H9 (cell line): ENCODE results near the gene TMEM108. TPM values are rescaled to one million over a fixed set of nuclear protein-coding genes. Genes with fewer than 3 reads are reported as not detected.

Experiments used
- DNase-seq: peaks from one replicate; pipeline ENCODE4 v3.0.0-alpha.2; 2017
- H2AFZ ChIP-seq: one replicate; pipeline ENCODE4 v1.6.1; 2013; ENCODE audit warnings: mild to moderate bottlenecking, low read length, control low read depth, moderate library complexity
- H2AK5ac ChIP-seq: 2 replicates; pipeline ENCODE4 v1.6.1; 2013; ENCODE audit warnings: low read length, control low read depth, mixed read lengths; ENCODE audit not compliant: insufficient read length
- H2BK120ac ChIP-seq: one replicate; pipeline ENCODE4 v1.6.1; 2013; ENCODE audit warnings: low read depth, mild to moderate bottlenecking, low read length, control low read depth, inconsistent platforms; ENCODE audit not compliant: poor library complexity, severe bottlenecking
- H2BK12ac ChIP-seq: 2 replicates; pipeline ENCODE4 v1.6.1; 2013; ENCODE audit warnings: low read length, control low read depth, mixed read lengths, low read depth; ENCODE audit not compliant: insufficient read length
- H2BK15ac ChIP-seq: 2 replicates; pipeline ENCODE4 v1.6.1; 2013; ENCODE audit warnings: low read depth, low read length, control low read depth
- H2BK20ac ChIP-seq: one replicate; pipeline ENCODE4 v1.6.1; 2013; ENCODE audit warnings: low read depth, mild to moderate bottlenecking, low read length, control low read depth, inconsistent platforms; ENCODE audit not compliant: poor library complexity, severe bottlenecking
- H2BK5ac ChIP-seq: 2 replicates; pipeline ENCODE4 v1.6.1; 2013; ENCODE audit warnings: low read length, control low read depth, mixed read lengths; ENCODE audit not compliant: insufficient read length
- H3K14ac ChIP-seq: 2 replicates; pipeline ENCODE4 v1.6.1; 2013; ENCODE audit warnings: low read length, control low read depth; ENCODE audit not compliant: insufficient read depth
- H3K18ac ChIP-seq: 2 replicates; pipeline ENCODE4 v1.6.1; 2013; ENCODE audit warnings: low read depth, mild to moderate bottlenecking, mixed read lengths, low read length, control low read depth; ENCODE audit not compliant: insufficient read length
- H3K23ac ChIP-seq: 2 replicates; pipeline ENCODE4 v1.6.1; 2013; ENCODE audit warnings: low read length, control low read depth, mixed read lengths, low read depth; ENCODE audit not compliant: insufficient read length
- H3K23me2 ChIP-seq: 2 replicates; pipeline ENCODE4 v1.6.1; 2013; ENCODE audit warnings: low read depth, mild to moderate bottlenecking, mixed read lengths, low read length, control low read depth; ENCODE audit not compliant: insufficient read length, poor library complexity, severe bottlenecking
- H3K27ac ChIP-seq: 2 replicates; pipeline ENCODE4 v1.5.1; 2013; ENCODE audit warnings: low read length, control low read depth, mixed read lengths, low read depth; ENCODE audit not compliant: insufficient read length
- H3K27me3 ChIP-seq: 2 replicates; pipeline ENCODE4 v1.6.1; 2013; ENCODE audit warnings: low read length, control low read depth, inconsistent platforms; ENCODE audit not compliant: insufficient read depth
- H3K4ac ChIP-seq: 2 replicates; pipeline ENCODE4 v1.6.1; 2013; ENCODE audit warnings: low read depth, mild to moderate bottlenecking, control low read depth, inconsistent platforms, low read length, moderate library complexity
- H3K4me1 ChIP-seq: 2 replicates; pipeline ENCODE4 v1.6.1; 2013; ENCODE audit warnings: low read length, control low read depth, inconsistent platforms; ENCODE audit not compliant: insufficient read depth
- H3K4me2 ChIP-seq: 2 replicates; pipeline ENCODE4 v1.6.1; 2013; ENCODE audit warnings: low read length, control low read depth, mixed read lengths; ENCODE audit not compliant: insufficient read length, insufficient read depth
- H3K56ac ChIP-seq: 2 replicates; pipeline ENCODE4 v1.6.1; 2013; ENCODE audit warnings: low read depth, mild to moderate bottlenecking, mixed read lengths, low read length, control low read depth; ENCODE audit not compliant: insufficient read length
- H3K79me1 ChIP-seq: 2 replicates; pipeline ENCODE4 v1.6.1; 2013; ENCODE audit warnings: low read depth, mild to moderate bottlenecking, moderate library complexity, low read length, control low read depth, inconsistent platforms; ENCODE audit not compliant: insufficient read depth, poor library complexity, severe bottlenecking
- H3K79me2 ChIP-seq: 2 replicates; pipeline ENCODE4 v1.6.1; 2013; ENCODE audit warnings: low read length, control low read depth, inconsistent platforms; ENCODE audit not compliant: insufficient read depth
- H3K9ac ChIP-seq: 2 replicates; pipeline ENCODE4 v1.6.1; 2013; ENCODE audit warnings: low read length, control low read depth, mixed read lengths; ENCODE audit not compliant: insufficient read length; ENCODE audit errors: extremely low read depth
- H3K9me3 ChIP-seq: one replicate; pipeline ENCODE4 v1.6.1; 2013; ENCODE audit warnings: low read depth, low read length, inconsistent platforms; ENCODE audit not compliant: control insufficient read depth
- H3T11ph ChIP-seq: one replicate; pipeline ENCODE4 v1.6.1; 2013; ENCODE audit warnings: mild to moderate bottlenecking, low read length, control low read depth, inconsistent platforms
- H4K20me1 ChIP-seq: one replicate; pipeline ENCODE4 v1.6.1; 2013; ENCODE audit not compliant: control insufficient read depth, insufficient read length, insufficient read depth
- H4K5ac ChIP-seq: 2 replicates; pipeline ENCODE4 v1.6.1; 2013; ENCODE audit warnings: low read depth, mild to moderate bottlenecking, mixed read lengths, low read length, control low read depth; ENCODE audit not compliant: insufficient read length
- H4K8ac ChIP-seq: replicated peaks from 2 replicates; pipeline ENCODE4 v1.6.1; 2013; ENCODE audit warnings: low read length, control low read depth, mixed read lengths, low read depth; ENCODE audit not compliant: insufficient read length
- H4K91ac ChIP-seq: 2 replicates; pipeline ENCODE4 v1.6.1; 2013; ENCODE audit warnings: low read depth, mild to moderate bottlenecking, moderate library complexity, mixed read lengths, low read length, control low read depth; ENCODE audit not compliant: insufficient read length
- H3K27ac Mint-ChIP-seq, 3 experiments: 2 replicates in 2 of 3; 3 replicates in 1 of 3; pipeline ENCODE4 v1.8.0; 2020 to 2021; ENCODE audit warnings: mixed read lengths in 3 of 3, mild to moderate bottlenecking in 1 of 3, moderate library complexity in 1 of 3
- H3K27me3 Mint-ChIP-seq: 2 replicates; pipeline ENCODE4 v1.8.0; 2021; ENCODE audit warnings: low read depth, mild to moderate bottlenecking, moderate library complexity, mixed read lengths
- H3K36me3 Mint-ChIP-seq, 3 experiments: 2 replicates in 2 of 3; 3 replicates in 1 of 3; pipeline ENCODE4 v1.8.0; 2020 to 2021; ENCODE audit warnings: low read depth in 3 of 3, mixed read lengths in 3 of 3; ENCODE audit not compliant: insufficient read depth in 1 of 3
- H3K4me1 Mint-ChIP-seq, 2 experiments: 2 replicates each; pipeline ENCODE4 v1.8.0; 2020; ENCODE audit warnings: mixed read lengths in 2 of 2
- H3K4me3 Mint-ChIP-seq, 2 experiments: 2 replicates in 1 of 2; 3 replicates in 1 of 2; pipeline ENCODE4 v1.8.0; 2020 to 2021; ENCODE audit warnings: mild to moderate bottlenecking in 2 of 2, mixed read lengths in 2 of 2, moderate library complexity in 1 of 2
- H3K9me3 Mint-ChIP-seq, 2 experiments: 2 replicates in 1 of 2; 3 replicates in 1 of 2; pipeline ENCODE4 v1.8.0; 2020; ENCODE audit warnings: mild to moderate bottlenecking in 2 of 2, mixed read lengths in 2 of 2, moderate library complexity in 1 of 2
- CTCF ChIP-seq: fragments of 200-600 bp; sonication (generic); conservative IDR thresholded peaks from 3 replicates; pipeline ENCODE4 v1.8.0; 2021; ENCODE audit warnings: antibody characterized with exemption, mild to moderate bottlenecking
- WGBS: extraction: QIAGEN DNeasy Blood & Tissue Kit; methylation state at CpG from one replicate; pipeline ENCODE4 v1.1.7; 2013; ENCODE audit warnings: missing lambda C conversion rate, low lambda C conversion rate, mixed read lengths; ENCODE audit not compliant: insufficient read length; ENCODE audit errors: extremely low coverage; 5-methylcytosine and 5-hydroxymethylcytosine counted together
- total RNA-seq: library from RNA; stranded (reverse); gene quantifications from 2 replicates; pipeline ENCODE4 v1.2.1, GENCODE V29; 2021

Gene TMEM108
- total RNA-seq, 1 experiment from 2014 or later, result 5.0 TPM

GRCh38 chr3:133368371-133369067 lies 330.3 kb downstream of the TMEM108 start:
- no peak overlapping the region for H3K9ac ChIP-seq
- no peak overlapping the region for H3K56ac ChIP-seq
- no peaks in the 10 kb centered on the region for H3K4me1 ChIP-seq
- H3K4me2 ChIP-seq, result no peak overlapping the region
- H4K5ac ChIP-seq, result no peak overlapping the region
- no peak overlapping the region for H2AFZ ChIP-seq
- no peak overlapping the region for H4K91ac ChIP-seq
- no peak overlapping the region for H3K18ac ChIP-seq
- H2AK5ac ChIP-seq, result no peak overlapping the region
- no peak overlapping the region for H2BK15ac ChIP-seq
- no peak overlapping the region for H3K23ac ChIP-seq
- no peak overlapping the region for H3T11ph ChIP-seq
- H2BK5ac ChIP-seq, result no peak overlapping the region
- no peaks in the 10 kb centered on the region for H3K9me3 ChIP-seq
- no peak overlapping the region for H3K14ac ChIP-seq
- no peak for TF ChIP-seq CTCF
- no peak overlapping the region for H3K4ac ChIP-seq
- H4K8ac ChIP-seq, result no peak overlapping the region
- Mint-ChIP-seq H3K27me3 (no peaks in the 10 kb centered on the region), H3K9me3 (no peaks in the 10 kb centered on the region), H3K36me3 (no peaks in the 10 kb centered on the region), H3K4me3 (no peak overlapping the region), H3K4me1 (no peaks in the 10 kb centered on the region), H3K27ac (no peak overlapping the region)
- no peak overlapping the region for H2BK120ac ChIP-seq
- no peak overlapping the region for H2BK12ac ChIP-seq
- DNase-seq, result no peak
- no peaks in the 10 kb centered on the region for H3K27me3 ChIP-seq
- H3K23me2 ChIP-seq, result no peaks in the 10 kb centered on the region
- H3K27ac ChIP-seq, result no peak overlapping the region
- no peaks in the 10 kb centered on the region for H4K20me1 ChIP-seq
- WGBS, result no CpG with 5 or more reads among the region's 4 CpGs
- H2BK20ac ChIP-seq, result no peak overlapping the region
- no peaks in the 10 kb centered on the region for H3K79me2 ChIP-seq
- H3K79me1 ChIP-seq, result no peaks in the 10 kb centered on the region
